Raji (cell line): ENCODE results near the gene VNN1.

Experiments used
- POLR2A ChIP-seq: IDR thresholded peaks from 2 replicates; pipeline ENCODE4 v1.6.1; 2011; ENCODE audit warnings: low read depth, low read length, control low read depth; ENCODE audit not compliant: insufficient read depth

VNN1 gene

DNA sequence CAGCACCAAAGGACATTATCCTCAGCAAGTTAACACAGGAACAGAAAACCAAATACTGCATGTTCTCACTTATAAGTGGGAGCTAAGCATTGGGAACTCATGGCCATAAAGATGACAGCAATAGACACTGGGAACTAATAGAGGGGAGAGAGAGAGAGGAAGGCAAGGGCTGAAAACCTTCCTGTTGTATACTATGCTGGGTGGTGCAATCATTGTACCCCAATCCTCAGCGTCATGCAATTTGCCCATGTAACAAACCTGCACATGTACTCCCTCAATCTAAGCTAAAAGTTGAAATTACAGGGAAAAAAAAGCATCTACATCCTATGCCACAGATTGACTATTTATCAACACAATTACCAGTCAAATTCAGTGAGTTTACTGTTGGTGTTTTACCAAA lies 20.0 kb upstream of the VNN1 start:
- no peak for TF ChIP-seq POLR2A

DNA sequence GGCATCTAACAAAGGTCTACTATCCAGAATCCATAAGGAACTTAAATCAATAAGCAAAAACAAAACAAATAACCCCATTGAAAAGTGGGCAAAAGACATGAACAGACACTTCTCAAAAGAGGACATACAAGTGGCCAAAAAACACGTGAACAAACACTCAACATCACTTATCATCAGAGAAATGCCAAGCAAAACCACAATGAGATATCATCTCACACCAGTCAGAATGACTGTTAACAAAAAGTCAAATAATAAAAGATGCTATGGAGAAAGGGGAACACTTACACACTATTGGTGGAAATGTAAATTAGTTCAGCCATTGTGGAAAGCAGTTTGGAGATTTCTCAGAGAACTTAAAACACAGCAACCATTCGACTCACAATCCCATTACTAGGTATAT lies 19.4 kb upstream of the VNN1 start:
- no peak for TF ChIP-seq POLR2A

DNA sequence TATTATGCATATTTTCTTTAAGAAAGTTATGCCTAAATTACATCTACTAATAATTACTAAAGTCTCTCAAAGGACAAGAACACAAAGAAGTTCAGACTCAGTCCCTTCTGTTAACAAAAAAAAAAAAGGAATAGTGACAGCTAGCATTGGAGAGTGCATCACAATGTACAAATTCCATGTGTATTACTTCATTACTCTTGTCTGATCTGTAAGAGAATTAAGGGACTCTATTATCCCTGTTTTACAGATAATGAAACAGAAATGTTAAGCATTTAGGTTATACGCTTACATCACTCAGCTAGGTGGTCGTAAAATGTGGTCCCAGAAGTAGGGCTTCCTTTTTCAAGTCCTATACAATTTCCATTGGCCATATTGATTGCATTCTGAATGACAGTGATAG lies 17.2 kb upstream of the VNN1 start:
- TF ChIP-seq POLR2A: no peak

DNA sequence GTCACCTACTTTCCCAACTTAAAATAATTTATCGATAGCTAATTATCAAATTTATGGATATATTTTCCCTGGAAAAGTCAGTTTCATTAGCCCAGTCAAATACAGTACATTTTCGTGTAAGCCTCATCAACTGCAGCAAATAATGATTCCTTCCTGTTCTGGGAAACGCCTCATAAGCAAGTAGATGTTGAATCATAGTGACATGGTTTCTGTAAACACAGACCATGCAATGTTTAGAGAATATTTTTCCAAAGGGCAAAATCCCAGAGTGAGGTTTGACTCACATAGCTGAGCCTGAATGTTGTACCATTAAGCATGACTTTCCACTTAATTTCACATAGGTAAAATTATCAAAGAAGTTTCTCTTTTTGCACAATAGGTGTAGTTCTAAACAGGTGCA lies 16.7 kb upstream of the VNN1 start:
- no peak for TF ChIP-seq POLR2A

DNA sequence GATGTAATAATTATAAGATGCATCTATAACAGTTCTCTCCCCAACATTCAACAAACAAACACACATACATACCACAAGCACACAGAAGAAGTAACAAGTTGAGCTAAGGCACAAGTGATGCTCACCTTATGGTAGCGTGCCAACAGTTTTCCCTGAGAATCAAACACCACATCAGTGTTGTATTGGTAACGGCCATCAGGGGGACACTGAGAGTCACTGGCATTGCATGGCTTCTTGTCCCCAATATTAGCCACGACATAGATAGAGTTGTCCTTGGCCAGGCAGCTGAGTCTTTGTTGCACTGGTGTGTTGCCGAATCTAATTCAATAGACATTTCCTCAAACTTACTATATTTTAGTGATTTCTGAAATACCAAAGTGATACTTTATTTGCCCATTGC lies 14.8 kb upstream of the VNN1 start:
- TF ChIP-seq POLR2A: no peak

DNA sequence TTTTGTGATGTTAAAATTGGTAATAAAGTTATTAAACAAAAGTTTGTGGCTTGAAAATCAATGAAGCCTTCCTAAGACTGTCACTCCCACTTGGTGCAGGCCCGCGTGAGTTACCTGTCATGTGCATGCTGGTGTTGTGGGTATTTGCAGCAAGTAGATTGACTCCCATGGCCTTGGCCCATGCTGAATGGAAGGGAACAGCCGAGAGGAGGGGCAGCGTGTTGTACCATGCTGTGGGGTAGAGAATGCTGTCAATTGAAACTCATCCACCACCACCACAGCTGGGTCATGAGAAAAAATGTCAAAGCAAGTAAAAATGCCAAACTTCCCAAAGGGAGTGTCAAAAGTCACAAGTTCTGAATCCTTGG lies 12.7 kb upstream of the VNN1 start:
- no peak for TF ChIP-seq POLR2A

DNA sequence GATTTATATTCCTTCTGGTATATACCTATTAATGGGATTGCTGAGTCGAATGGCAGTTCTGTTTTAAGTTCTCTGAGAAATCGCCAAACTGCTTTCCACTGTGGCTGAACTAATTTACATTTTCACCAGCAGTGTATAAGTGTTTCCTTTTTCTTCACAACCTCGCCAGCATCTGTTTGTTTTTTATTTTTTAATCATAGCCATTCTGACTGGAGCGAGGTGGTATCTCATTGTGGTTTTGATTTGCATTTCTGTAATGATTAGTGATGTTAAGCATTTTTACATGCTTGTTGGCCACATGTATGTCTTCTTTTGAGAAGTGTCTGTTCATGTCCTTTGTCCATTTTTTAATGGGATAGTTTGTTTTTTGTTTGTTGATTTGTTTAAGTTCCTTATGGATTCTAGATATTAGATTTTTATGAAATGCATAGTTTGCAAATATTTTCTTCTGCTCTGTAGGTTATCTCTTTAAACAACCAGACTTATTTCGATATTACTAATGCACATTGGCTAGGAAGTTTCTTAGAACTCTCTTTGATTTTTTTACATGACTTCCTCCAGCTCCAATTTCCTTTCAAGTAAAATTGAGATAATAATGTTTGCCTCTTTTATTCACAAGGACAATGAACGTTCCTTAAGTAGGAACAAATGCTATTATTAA lies 12.2 kb upstream of the VNN1 start:
- no peak for TF ChIP-seq POLR2A

DNA sequence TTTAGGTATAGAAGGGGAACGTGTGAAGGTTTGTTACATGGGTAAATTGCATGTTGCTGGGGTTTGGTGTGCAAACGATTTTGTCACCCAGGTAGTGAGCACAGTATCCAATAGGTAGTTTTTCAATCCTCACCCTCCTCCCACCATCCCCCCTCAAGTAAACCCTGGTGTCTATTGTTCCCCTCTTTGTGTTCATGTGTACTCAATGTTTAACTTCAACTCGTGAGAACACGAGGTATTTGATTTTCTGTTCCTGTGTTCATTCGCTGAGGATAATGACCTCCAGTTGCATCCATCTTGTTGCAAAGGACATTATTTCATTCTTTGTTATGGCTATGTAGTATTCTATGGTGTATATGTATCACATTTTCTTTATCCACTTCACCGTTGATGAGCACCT lies 11.6 kb upstream of the VNN1 start:
- TF ChIP-seq POLR2A: no peak

DNA sequence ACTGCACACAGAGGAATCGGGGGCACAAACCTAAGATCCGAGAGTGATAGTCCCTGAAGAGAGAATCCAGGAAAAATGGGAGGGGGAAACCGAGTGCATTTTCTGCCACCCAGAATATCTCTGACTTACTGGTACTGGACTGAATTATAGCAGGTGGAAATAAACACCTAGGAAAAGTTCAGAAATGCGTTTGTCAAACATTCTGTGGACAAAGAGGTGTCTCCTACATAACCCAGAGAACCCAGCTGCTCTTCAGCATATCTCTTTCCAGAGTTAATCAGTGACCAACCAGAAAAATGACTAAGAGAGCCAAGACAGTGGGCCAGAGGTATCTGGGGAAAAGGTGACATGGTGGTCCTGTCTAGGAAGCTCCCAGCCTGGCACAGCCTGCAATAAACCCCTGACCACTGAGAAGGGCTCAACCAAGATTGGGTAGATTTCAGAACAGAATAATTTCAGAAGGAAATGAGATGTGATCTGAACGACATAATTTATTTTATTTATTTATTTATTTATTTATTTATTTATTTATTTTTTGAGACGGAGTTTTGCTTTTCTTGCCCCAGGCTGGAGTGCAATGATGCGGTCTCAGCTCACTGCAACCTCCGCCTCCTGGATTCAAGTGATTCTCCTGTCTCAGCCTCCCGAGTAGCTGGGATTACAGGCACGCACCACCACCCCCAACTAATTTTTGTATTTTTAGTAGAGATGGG lies 6.0 kb upstream of the VNN1 start:
- no peak for TF ChIP-seq POLR2A

DNA sequence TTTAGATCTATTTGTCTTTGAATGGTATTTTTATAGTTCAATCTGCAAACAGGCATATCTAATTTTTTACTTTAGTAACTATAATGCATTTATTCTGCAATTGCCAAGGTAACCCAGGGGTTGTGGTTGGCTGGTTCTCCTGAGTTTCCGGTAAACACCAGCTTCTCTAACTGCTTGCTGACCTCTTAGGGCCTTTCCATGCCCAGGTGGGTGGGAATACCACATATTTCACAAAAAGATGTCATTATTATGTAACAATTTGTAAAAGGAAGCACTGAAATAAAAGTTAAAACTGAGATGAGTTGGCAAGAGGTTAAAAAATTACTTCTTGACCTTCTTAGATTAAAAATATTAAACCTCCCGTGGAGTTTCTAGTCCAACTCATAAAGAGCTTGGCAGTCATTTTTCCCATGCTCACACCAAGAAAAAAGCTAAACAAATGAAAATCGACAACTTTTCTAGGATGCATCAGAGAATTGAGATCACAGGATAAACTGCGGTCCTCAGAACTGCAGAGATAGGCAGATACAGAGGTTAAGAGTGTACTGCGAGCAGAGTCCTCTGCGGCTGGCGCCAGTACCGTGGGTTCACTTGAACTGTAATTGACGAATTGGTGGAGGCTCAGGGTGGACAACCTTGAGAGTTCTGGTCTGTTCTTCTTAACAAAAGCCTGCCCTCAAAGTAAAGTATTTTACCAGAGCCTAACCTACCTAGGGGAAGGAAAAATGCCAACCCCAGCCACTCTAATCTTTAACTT lies 2.2 kb upstream of the VNN1 start:
- no peak for TF ChIP-seq POLR2A

DNA sequence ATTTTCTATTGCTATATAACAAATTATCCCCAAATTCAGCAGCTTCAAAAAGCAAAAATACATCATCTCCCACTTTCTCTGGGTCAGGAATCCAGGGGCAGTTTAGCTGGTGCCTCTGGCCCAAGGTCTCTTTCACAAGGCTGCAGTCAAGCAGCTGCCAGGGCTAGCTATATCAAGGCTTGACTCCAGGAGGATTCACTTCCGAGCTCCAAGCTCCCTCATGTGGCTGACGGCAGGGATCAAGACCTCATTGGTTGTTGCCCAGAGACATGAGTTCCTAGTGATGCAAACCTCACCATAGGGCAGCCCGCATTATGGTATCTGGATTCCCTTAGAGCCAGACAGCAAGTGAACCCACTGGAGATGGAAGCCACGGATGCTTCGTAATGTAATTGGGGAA lies 1.3 kb upstream of the VNN1 start:
- TF ChIP-seq POLR2A: no peak

DNA sequence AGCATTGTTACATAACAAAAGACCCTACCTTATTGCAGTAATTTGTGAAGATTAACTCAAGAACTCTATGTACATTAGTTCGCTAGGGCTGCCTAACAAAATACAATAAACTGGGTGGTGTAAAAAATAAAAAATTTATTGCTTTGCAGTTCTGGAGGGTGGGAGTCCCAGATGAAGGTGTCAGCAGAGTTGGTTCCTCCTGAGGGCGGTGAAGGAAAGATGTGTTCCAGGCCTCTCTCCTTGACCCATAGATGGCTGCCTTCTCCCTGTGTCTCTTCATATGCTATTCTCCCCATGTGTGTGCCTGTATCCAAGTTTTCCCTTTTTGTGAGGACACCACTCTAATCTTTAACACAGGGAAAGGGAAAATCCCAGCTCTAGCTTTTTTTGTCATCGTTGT lies 305 bp upstream of the VNN1 start:
- TF ChIP-seq POLR2A: no peak

DNA sequence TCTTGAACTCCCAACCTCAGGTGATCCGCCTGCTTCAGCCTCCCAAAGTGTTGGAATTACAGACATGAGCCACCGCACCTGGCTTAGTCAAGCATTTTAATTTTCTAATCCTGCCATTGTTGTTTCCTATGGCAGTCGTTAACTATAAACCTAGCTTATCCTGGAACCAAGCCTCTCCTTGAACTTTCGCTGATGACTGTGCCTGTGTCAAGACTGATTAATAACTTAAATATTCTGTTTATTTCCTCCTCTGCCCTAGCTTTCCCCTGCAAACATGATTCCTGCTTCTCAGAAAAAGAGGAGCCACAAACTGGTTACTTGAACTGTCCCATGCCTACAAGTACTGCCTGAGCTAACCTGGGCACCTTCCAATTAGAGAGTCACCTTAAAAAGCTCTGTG lies 1.5 kb downstream of the VNN1 start:
- TF ChIP-seq POLR2A: no peak

DNA sequence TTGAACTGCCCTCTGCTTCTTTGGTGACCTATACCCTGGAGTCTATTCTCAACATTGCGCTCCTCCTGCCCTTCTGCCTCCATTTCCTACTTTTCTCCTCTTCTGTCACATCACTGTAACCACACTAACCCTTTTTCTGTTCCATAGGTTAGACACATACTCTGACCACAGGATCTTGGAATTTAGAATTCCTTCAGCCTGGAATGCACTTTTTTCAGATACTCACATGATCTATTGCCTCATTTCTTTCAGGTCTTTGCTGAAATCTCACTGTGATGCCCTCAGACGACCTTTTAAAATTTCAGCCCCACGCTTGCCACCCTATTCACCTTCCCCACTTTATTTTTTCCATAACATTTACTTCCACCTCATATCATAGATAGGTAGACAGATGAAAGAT lies 5.1 kb downstream of the VNN1 start:
- no peak for TF ChIP-seq POLR2A

DNA sequence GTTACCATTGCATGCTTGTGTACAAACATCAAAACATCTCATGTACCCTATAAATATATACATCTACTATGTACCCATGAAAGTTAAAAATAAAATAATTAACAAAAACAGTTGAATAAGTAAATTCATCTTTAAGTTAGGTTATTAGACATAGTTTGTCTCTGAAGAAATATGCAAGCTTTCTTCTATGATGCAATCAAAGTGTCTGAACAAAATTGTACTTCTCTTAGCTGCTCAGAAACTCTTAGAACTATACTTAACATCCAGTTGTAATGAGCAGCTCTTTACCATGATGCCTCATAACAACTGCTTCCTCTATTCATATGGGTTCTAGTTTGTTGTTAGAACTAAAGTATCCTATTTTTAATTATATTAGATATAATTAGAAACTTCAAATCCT lies 5.9 kb downstream of the VNN1 start:
- no peak for TF ChIP-seq POLR2A

DNA sequence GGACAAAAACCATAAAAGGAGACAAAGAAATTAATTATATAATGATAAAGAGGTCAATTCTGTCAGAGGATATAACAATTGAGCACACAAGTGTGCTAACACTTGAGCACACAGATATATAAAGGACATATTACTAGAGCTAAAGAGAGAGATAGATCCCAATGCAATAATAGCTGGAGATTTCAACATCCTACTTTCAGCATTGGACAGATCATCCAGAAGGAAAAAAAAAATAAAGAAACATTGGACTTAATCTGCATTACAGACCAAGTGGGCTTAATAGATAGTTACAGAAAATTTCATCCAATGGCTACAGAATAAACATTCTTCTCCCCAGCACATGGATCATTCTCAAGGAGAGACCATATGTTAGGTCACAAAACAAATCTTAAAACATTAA lies 9.9 kb downstream of the VNN1 start:
- TF ChIP-seq POLR2A: no peak
